ENCODE data around the gene STPG1. TPM values are rescaled to one million over a fixed set of nuclear protein-coding genes. Genes with fewer than 3 reads are reported as not detected.

Gene STPG1
- total and polyA plus RNA-seq, 9 of the 15 experiments (the other 6 are each of a cell fraction or from before 2014, with no cell fraction given) = 5.0 to 11.9 (median 8.3) TPM

- no peaks in the 10 kb centered on the region for H3K36me3 ChIP-seq (ENCODE audit: control insufficient read depth, insufficient read depth, low read length)
- H3K79me2 ChIP-seq (ENCODE audit: control insufficient read depth, insufficient read depth, low read length) = no peaks in the 10 kb centered on the region
- intact Hi-C loops (cut with micrococcal nuclease) (no loop called here), in situ Hi-C loops (cut with MboI) (no loop called here)
- peaks cover 0 to 8% of the 10 kb centered on the region in 2 experiments; a peak in 2 of 5 replicates for H3K4me1 ChIP-seq (replicated peaks in 1 of 2; ENCODE audit: control insufficient read depth in 2 of 2, insufficient read depth in 2 of 2, low read length in 2 of 2)
- no peak for ATAC-seq
- ChIA-PET POLR2A (interaction anchor here (0.8 to 1.8 kb wide), 3 partner anchors 17 to 24 kb away, joined by 3 to 5 read pairs (median 3); no protein-coding TSS in a partner anchor), CTCF (ENCODE audit: low intra/inter-chr PET ratio) (no interaction called here)
- H4K20me1 ChIP-seq (replicated peaks; ENCODE audit: control insufficient read depth, insufficient read depth, low read length) = peaks cover 14% of the 10 kb centered on the region
- no peak for FAIRE-seq
- no peak overlapping the region for H3K4me2 ChIP-seq (ENCODE audit: insufficient read depth, low read length)
- WGBS (ENCODE audit: insufficient coverage, low coverage, missing lambda C conversion rate) = 33% methylated on average over 9 of the region's 9 CpGs
- H2AFZ ChIP-seq (ENCODE audit: low read depth, low read length) = no peak overlapping the region
- DNase-seq (ENCODE audit: extremely low read depth in 1 of 4, low spot score in 3 of 4) = no peak
- BruUV-seq (replicated peaks) = no TSS peak
- no peaks in the 10 kb centered on the region for H3K9me3 ChIP-seq (replicated peaks; ENCODE audit: control insufficient read depth, insufficient read depth, low read depth, low read length)
- H3K9ac ChIP-seq (ENCODE audit: insufficient read depth in 1 of 2, low read depth in 2 of 2, low read length in 2 of 2) = no peak overlapping the region
- H3K27ac ChIP-seq (ENCODE audit: extremely low read depth, low read depth, low read length) = no peak overlapping the region
- peak; percentile 97 for TF ChIP-seq ZNF239 (CRISPR knock-in tag; IDR thresholded peaks at IDR 0.05)
- TF ChIP-seq TAF15 (IDR thresholded peaks at IDR 0.05; ENCODE audit: low read depth, low read length) = no peak
- TF ChIP-seq RBM25 (IDR thresholded peaks at IDR 0.05; ENCODE audit: low read depth, low read length, severe bottlenecking) = peak; percentile 48
- peaks cover 2% of the 10 kb centered on the region for H3K9me1 ChIP-seq (ENCODE audit: control insufficient read depth, insufficient read depth, low read length)
- no peak overlapping the region for H3K4me3 ChIP-seq
- peaks cover 4 to 50% of the 10 kb centered on the region in 2 experiments; a peak in 4 of 5 replicates for H3K27me3 ChIP-seq (ENCODE audit: control insufficient read depth in 2 of 2, insufficient read depth in 2 of 2, low read length in 2 of 2)
Observed at GRCh38 chr1:24366707-24367106, 46.9 kb downstream of the STPG1 start.

GRCh38 chr1:24364975-24365678 lies 48.5 kb downstream of the STPG1 start:
- ChIA-PET POLR2A (interaction anchor here (0.6 to 1.8 kb wide), 4 partner anchors 16 to 709 kb away, joined by 3 to 5 read pairs (median 4); no protein-coding TSS in a partner anchor), CTCF (ENCODE audit: low intra/inter-chr PET ratio) (no interaction called here)
- Histone ChIP-seq H3K4me2 (ENCODE audit: insufficient read depth, low read length) (no peak overlapping the region), H3K36me3 (ENCODE audit: control insufficient read depth, insufficient read depth, low read length) (no peaks in the 10 kb centered on the region), H3K27ac (ENCODE audit: extremely low read depth, low read depth, low read length) (no peak overlapping the region), H3K9me3 (replicated peaks; ENCODE audit: control insufficient read depth, insufficient read depth, low read depth, low read length) (no peaks in the 10 kb centered on the region), H2AFZ (ENCODE audit: low read depth, low read length) (no peak overlapping the region), H4K20me1 (replicated peaks; ENCODE audit: control insufficient read depth, insufficient read depth, low read length) (peaks cover 14% of the 10 kb centered on the region), H3K4me1 (replicated peaks in 1 of 2; ENCODE audit: control insufficient read depth in 2 of 2, insufficient read depth in 2 of 2, low read length in 2 of 2) (peaks cover 0 to 8% of the 10 kb centered on the region in 2 experiments; a peak in 2 of 5 replicates), H3K9ac (ENCODE audit: insufficient read depth in 1 of 2, low read depth in 2 of 2, low read length in 2 of 2) (no peak overlapping the region), H3K9me1 (ENCODE audit: control insufficient read depth, insufficient read depth, low read length) (peaks cover 2% of the 10 kb centered on the region), H3K27me3 (ENCODE audit: control insufficient read depth in 2 of 2, insufficient read depth in 2 of 2, low read length in 2 of 2) (peaks cover 4 to 58% of the 10 kb centered on the region in 2 experiments; a peak in 4 of 5 replicates), H3K4me3 (no peak overlapping the region), H3K79me2 (ENCODE audit: control insufficient read depth, insufficient read depth, low read length) (no peaks in the 10 kb centered on the region)
- FAIRE-seq (peak; percentile 58), ATAC-seq (peak; percentile 69), DNase-seq (ENCODE audit: extremely low read depth in 1 of 4, low spot score in 3 of 4) (peak; percentile 31 to 46 (median 37))
- BruUV-seq (replicated peaks) = no TSS peak
- intact Hi-C loops (cut with micrococcal nuclease) (no loop called here), in situ Hi-C loops (cut with MboI) (no loop called here)
- 21% methylated on average over 11 of the region's 11 CpGs for WGBS (ENCODE audit: insufficient coverage, low coverage, missing lambda C conversion rate)
- TF ChIP-seq, protein P1, sequence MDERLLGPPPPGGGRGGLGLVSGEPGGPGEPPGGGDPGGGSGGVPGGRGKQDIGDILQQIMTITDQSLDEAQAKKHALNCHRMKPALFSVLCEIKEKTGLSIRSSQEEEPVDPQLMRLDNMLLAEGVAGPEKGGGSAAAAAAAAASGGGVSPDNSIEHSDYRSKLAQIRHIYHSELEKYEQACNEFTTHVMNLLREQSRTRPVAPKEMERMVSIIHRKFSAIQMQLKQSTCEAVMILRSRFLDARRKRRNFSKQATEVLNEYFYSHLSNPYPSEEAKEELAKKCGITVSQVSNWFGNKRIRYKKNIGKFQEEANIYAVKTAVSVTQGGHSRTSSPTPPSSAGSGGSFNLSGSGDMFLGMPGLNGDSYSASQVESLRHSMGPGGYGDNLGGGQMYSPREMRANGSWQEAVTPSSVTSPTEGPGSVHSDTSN (CRISPR knock-in tag; IDR thresholded peaks at IDR 0.05; ENCODE audit: low read depth) = no peak
- TF ChIP-seq, protein P1 (tag; conservative IDR thresholded peaks at IDR 0.05; ENCODE audit: low read depth) = peak; percentile 46; the same call in 1 of the 2 replicates
- TF ChIP-seq EP300 (IDR thresholded peaks at IDR 0.05; ENCODE audit: low read length) = no peak
- TF ChIP-seq ZNF23 (CRISPR knock-in tag; IDR thresholded peaks at IDR 0.05) = no peak
- TF ChIP-seq CREM (IDR thresholded peaks at IDR 0.05; ENCODE audit: low read depth) = peak; percentile 49; the same call in 1 of the 2 replicates
- peak; percentile 88 for TF ChIP-seq JUND (IDR thresholded peaks at IDR 0.05; ENCODE audit: borderline replicate concordance, low read depth, low read length)
- peak; percentile 91 for TF ChIP-seq JUND (tag; IDR thresholded peaks at IDR 0.05; ENCODE audit: borderline replicate concordance, low read depth, low read length)
- TF ChIP-seq ATF7 (IDR thresholded peaks at IDR 0.05) = no peak
- no peak for TF ChIP-seq TRIM28 (IDR thresholded peaks at IDR 0.05)
- no peak for TF ChIP-seq NONO (IDR thresholded peaks at IDR 0.05; ENCODE audit: low read depth in 2 of 2, low read length in 1 of 2)
